Neural progenitor cell (in vitro differentiated cells): ENCODE measurements around the gene MAD1L1.

Experiments used
- EZH2 ChIP-seq: fragments of 200-600 bp; sonication (generic); IDR thresholded peaks from 2 replicates; pipeline ENCODE4 v1.6.1; 2017; ENCODE audit warnings: antibody characterized with exemption, mild to moderate bottlenecking, moderate library complexity
- TF ChIP-seq, protein P1 (sequence below): fragments of 200-600 bp; sonication (generic); IDR thresholded peaks from 2 replicates; pipeline ENCODE4 v1.5.1; 2017; ENCODE audit warnings: antibody characterized with exemption, mild to moderate bottlenecking

DNA sequence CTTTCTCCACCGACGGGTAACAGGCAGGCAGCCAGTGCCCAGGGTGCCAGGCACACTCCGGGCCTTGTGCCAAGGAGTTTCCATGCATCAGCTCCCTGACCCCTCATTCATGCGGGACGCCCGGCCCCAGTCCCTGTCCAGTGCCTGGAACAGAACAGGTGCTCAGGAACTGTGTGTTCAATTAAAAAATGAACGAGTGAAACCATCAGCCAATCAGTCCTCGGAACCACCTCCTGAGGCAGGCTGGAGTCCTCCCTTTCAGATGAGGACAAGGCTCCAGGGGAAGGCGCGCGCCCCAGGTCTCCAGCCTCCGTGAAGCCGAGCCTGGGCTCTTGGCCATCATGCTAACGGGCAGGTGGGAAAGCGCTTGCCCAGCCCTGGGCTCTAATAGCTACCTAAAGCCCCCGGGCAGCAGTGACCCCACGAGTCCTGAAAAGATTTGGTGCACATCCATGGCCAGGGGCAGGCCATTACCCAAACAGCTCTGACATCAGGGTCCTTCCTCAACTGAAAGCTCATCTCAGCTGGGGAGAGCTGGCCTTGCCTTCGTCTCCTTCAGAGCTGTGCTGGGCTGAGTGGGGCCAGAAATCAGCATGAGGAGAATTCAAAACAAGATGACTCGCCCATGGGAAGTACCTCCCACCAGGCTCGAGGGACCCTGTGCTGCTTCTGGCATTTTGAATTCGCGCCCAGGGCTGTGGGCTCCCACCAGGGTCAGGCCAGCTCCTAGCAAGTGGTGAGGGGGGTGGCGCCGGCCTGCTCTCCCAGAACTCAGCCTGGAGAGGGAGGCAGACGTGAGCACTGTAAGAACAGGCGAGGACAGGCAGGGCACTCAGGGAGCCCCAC, 200.5 kb downstream of the MAD1L1 start:
- TF ChIP-seq, protein P1, sequence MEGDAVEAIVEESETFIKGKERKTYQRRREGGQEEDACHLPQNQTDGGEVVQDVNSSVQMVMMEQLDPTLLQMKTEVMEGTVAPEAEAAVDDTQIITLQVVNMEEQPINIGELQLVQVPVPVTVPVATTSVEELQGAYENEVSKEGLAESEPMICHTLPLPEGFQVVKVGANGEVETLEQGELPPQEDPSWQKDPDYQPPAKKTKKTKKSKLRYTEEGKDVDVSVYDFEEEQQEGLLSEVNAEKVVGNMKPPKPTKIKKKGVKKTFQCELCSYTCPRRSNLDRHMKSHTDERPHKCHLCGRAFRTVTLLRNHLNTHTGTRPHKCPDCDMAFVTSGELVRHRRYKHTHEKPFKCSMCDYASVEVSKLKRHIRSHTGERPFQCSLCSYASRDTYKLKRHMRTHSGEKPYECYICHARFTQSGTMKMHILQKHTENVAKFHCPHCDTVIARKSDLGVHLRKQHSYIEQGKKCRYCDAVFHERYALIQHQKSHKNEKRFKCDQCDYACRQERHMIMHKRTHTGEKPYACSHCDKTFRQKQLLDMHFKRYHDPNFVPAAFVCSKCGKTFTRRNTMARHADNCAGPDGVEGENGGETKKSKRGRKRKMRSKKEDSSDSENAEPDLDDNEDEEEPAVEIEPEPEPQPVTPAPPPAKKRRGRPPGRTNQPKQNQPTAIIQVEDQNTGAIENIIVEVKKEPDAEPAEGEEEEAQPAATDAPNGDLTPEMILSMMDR: no peak
- TF ChIP-seq EZH2: no peak
